Measurements from ENCODE around the gene MIR17HG. TPM values are rescaled to one million over a fixed set of nuclear protein-coding genes. Genes with fewer than 3 reads are reported as not detected.

Gene MIR17HG
- polyA plus RNA-seq, 3 donors = 0.05 to 1.3 (median 0.30) TPM

- peaks cover 0 to 4% (median 0%) of the 10 kb centered on the region in 3 donors for H3K27me3 Mint-ChIP-seq (ENCODE audit: low read depth in 3 of 3)
- Histone ChIP-seq H3K9ac (ENCODE audit: insufficient read depth, low read length, poor library complexity, severe bottlenecking) (no peak overlapping the region), H3K4me1 (ENCODE audit: control insufficient read depth in 1 of 2, insufficient read depth in 2 of 2, low read length in 2 of 2) (peaks cover 2 to 7% of the 10 kb centered on the region in 2 donors), H3K27me3 (ENCODE audit: control insufficient read depth in 2 of 2, insufficient read depth in 2 of 2, low read length in 2 of 2) (no peaks in the 10 kb centered on the region), H3K27ac (ENCODE audit: low read depth in 1 of 2, low read length in 2 of 2) (no peak overlapping the region), H3K9me3 (replicated peaks in 1 of 2; ENCODE audit: control insufficient read depth in 1 of 2, insufficient read depth in 1 of 2, low read length in 2 of 2) (no peaks in the 10 kb centered on the region), H4K20me1 (ENCODE audit: insufficient read depth, low read length) (no peaks in the 10 kb centered on the region), H3K36me3 (replicated peaks in 1 of 2; ENCODE audit: control insufficient read depth in 1 of 2, insufficient read depth in 2 of 2, low read length in 2 of 2) (no peaks in the 10 kb centered on the region), H3K79me2 (ENCODE audit: insufficient read depth, low read length) (no peaks in the 10 kb centered on the region), H2AFZ (ENCODE audit: insufficient read depth, low read depth, low read length, poor library complexity, severe bottlenecking) (peak overlapping the region; percentile 8), H3K4me2 (replicated peaks; ENCODE audit: extremely low read depth, low read length, poor library complexity, severe bottlenecking) (no peak overlapping the region), H3K4me3 (replicated peaks in 1 of 3; ENCODE audit: low read depth in 2 of 3, low read length in 3 of 3) (no peak overlapping the region)
- peaks cover 0 to 2% (median 0%) of the 10 kb centered on the region in 7 donors for H3K9me3 Mint-ChIP-seq
- H3K4me3 Mint-ChIP-seq = no peak overlapping the region
- DNase-seq = no peak
- intact Hi-C loops (cut with micrococcal nuclease) = no loop called here
- no peaks in the 10 kb centered on the region for H3K36me3 Mint-ChIP-seq
- peaks cover 8% of the 10 kb centered on the region for H3K4me1 Mint-ChIP-seq
- no peak overlapping the region for H3K27ac Mint-ChIP-seq
- no peak for TF ChIP-seq CTCF (IDR thresholded peaks at IDR 0.05)
- no CpG with 5 or more reads among the region's 4 CpGs for WGBS (ENCODE audit: insufficient coverage)
Measured at GRCh38 chr13:91331047-91331915, 16.2 kb upstream of the MIR17HG start.

- Mint-ChIP-seq H3K27ac (no peak overlapping the region), H3K36me3 (peaks cover 1 to 6% of the 10 kb centered on the region in 2 donors), H3K27me3 (ENCODE audit: low read depth in 3 of 3) (peaks cover 6 to 13% (median 6%) of the 10 kb centered on the region in 3 donors), H3K4me3 (no peak overlapping the region), H3K9me3 (peaks cover 0 to 2% (median 0%) of the 10 kb centered on the region in 7 donors), H3K4me1 (peaks cover 21% of the 10 kb centered on the region)
- Histone ChIP-seq H3K9ac (ENCODE audit: insufficient read depth, low read length, poor library complexity, severe bottlenecking) (no peak overlapping the region), H3K9me3 (replicated peaks in 1 of 2; ENCODE audit: control insufficient read depth in 1 of 2, insufficient read depth in 1 of 2, low read length in 2 of 2) (no peaks in the 10 kb centered on the region), H3K4me3 (replicated peaks in 1 of 3; ENCODE audit: low read depth in 2 of 3, low read length in 3 of 3) (no peak overlapping the region), H3K36me3 (replicated peaks in 1 of 2; ENCODE audit: control insufficient read depth in 1 of 2, insufficient read depth in 2 of 2, low read length in 2 of 2) (peaks cover 0 to 10% of the 10 kb centered on the region in 2 donors), H3K4me1 (ENCODE audit: control insufficient read depth in 1 of 2, insufficient read depth in 2 of 2, low read length in 2 of 2) (peaks cover 10 to 23% of the 10 kb centered on the region in 2 donors), H3K27me3 (ENCODE audit: control insufficient read depth in 2 of 2, insufficient read depth in 2 of 2, low read length in 2 of 2) (peaks cover 4 to 17% of the 10 kb centered on the region in 2 donors), H3K4me2 (replicated peaks; ENCODE audit: extremely low read depth, low read length, poor library complexity, severe bottlenecking) (no peak overlapping the region), H3K79me2 (ENCODE audit: insufficient read depth, low read length) (peaks cover 21% of the 10 kb centered on the region), H3K27ac (ENCODE audit: low read depth in 1 of 2, low read length in 2 of 2) (no peak overlapping the region), H2AFZ (ENCODE audit: insufficient read depth, low read depth, low read length, poor library complexity, severe bottlenecking) (no peak overlapping the region), H4K20me1 (ENCODE audit: insufficient read depth, low read length) (peaks cover 14% of the 10 kb centered on the region)
- WGBS (ENCODE audit: insufficient coverage) = no CpG with 5 or more reads among the region's 4 CpGs
- no peak for TF ChIP-seq CTCF (IDR thresholded peaks at IDR 0.05)
- peak in 1 of 3 donors; percentile 17 for DNase-seq
- intact Hi-C loops (cut with micrococcal nuclease) = loop anchor here (10.0 kb wide), 2 partner anchors 59 to 201 kb away; no protein-coding TSS in a partner anchor
Measured at GRCh38 chr13:91346062-91346461, 1.4 kb upstream of the MIR17HG start.

All from CD14-positive monocyte (primary cell).